Renal pelvis (tissue), 4 donors: Measurements from ENCODE around the gene MKI67. TPM values are rescaled to one million over a fixed set of nuclear protein-coding genes. Genes with fewer than 3 reads are reported as not detected.
A peak's percentile ranks its signal among the peaks of the same experiment; 100 is the strongest.
"Not testable (repeated sequence)": the region's sequence is repeated elsewhere in the genome, so short reads cannot be mapped to it uniquely, and the experiment has no call there.

Experiments used
- DNase-seq: peaks from one replicate; pipeline ENCODE4 v3.0.0-alpha.2; 2013
- polyA plus RNA-seq, 3 donors: library from polyadenylated mRNA; unstranded; fragments of 120-200 nt; gene quantifications; one replicate each; pipeline ENCODE4 v1.2.1, GENCODE V29; 2013; ENCODE audit not compliant: insufficient read length in 3 of 3

MKI67 gene
- polyA plus RNA-seq, 3 donors = 52.7 to 65.8 (median 60.7) TPM

DNA sequence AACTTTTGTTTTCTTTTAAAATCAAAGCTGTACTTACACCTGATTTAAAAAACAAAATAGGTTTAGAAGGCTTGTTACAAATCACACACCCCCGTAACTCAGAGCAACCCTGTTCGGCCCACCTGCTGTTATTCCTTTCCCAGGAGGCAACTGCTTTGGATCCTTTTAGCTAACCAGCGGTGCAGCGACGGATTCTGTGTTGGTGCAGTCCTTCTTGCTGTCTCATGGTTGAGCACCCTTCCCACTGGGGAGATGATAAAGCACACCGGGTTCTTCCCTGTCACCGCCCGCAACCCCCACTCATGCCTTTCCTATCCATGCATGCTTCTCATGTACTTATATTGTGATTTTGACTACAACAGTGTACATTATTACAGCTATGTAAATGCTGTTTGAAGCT is 24.8 kb upstream of the MKI67 start:
- peak; percentile 54 for DNase-seq

DNA sequence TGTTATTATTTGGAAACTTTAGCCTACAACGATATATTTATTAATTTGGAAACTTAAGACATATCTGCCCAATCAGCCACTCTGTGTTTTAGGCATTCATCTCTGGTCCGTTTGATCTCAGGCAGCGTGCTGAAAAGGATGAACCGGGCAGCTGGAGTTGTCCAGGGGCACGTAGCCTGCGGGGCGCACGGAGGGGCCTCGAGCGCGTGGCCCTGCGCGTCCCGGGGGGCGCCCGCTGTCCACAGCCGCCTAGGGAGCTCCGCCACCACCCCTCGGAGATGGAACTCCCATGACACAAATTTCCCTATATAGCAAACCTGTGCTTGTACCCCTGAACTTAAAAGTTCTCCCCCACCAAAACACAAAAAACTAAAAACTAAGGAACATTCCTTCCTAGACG is 24.3 kb upstream of the MKI67 start:
- no peak for DNase-seq

DNA sequence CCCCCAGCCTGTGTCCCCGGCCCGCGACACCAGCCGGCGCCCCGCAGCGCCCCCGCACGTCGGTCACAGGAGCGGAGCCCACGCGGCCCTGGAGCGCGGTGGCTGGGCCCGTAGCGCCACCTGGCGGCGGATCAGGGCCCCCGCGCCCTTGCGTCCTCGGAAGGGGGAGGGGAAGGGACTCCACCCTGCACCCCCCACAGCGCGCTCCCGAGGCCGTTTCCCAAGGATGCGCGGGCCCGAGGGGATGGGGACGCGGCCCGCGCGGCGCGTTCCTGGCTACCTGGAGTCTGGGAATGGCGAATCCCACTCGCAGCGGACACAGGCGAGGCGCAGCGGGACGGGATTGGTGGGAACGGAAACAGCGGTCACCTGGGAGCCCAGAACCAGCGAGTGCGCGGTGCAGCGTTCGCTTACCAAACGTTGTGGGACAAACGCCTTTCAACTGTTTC is 23.8 kb upstream of the MKI67 start:
- peak; percentile 72 for DNase-seq

- no peak for DNase-seq
Measured at GRCh38 chr10:128149267-128150014, 23.2 kb upstream of the MKI67 start.

GRCh38 chr10:128147669-128148068 is 21.4 kb upstream of the MKI67 start:
- no peak for DNase-seq

DNA sequence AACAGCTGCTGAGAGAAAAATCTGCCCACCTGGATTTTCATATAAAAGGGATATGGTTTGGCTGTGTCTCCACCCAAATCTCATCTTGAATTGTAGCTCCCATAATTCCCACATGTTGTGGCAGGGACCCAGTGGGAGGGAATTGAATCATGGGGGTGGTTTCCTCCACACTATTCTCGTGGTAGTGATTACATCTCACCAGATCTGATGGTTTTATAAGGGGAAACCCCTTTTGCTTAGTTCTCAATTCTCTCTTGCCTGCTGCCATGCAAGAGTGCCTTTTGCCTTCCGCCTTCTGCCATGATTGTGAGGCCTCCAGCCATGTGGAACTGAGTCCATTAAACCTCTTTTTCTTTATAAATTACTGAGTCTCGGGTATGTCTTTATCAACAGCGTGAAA is 20.8 kb upstream of the MKI67 start:
- DNase-seq = no peak

DNA sequence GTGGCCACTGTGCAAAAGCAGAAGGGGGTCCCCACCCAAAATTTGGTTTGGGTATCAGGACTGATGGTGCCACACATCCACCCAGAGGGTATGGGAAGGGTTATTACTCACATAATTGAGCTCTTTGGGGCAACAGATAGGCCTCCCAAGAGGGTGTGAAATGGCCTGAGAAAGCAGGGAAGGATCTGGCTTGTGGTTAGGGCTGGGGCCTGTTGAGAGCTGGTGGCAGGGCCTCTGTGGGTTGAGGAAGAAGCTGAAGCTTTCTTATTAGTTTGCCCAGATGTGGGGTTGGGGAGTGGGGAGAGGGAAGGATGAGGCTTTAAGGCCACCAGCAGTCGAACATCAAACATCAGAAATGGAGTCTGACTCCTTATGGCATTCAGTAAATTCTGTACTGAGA is 18.3 kb upstream of the MKI67 start:
- DNase-seq = no peak

GRCh38 chr10:128143531-128143930 is 17.3 kb upstream of the MKI67 start:
- DNase-seq = no peak

DNA sequence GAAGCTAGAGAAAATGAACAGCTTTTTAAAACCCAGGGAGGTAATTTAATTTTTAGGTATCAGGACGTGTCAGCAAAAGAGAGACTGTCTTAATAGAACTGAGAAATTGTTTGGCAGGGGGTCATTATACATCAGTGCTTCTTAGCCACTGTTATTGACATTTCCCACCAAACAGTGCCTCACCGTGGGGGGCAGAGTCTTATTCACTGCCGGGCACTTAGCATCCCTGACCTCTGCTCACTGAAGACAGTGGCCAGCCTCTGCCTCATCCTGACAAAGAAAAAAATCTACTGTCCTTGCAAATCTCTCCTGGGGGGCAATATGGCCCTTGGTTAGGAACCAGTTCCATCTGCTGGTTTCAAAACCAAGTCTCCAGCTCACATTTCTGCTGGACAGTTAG is 14.2 kb upstream of the MKI67 start:
- DNase-seq = no peak

DNA sequence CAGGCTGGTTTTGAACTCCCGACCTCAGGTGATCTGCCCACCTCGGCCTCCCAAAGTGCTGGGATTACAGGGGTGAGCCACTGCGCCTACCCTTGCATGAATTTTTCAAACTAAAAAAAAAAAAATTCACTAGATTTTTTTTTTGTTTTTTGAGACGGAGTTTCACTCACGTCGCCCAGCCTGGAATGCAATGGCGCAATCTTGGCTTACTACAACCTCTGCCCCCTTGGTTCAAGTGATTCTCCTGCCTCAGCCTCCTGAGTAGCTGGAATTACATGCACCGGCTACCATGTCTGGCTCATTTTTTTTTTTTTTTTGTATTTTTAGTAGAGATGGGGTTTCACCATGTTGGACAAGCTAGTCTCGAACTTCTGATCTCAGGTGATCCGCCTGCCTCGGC is 12.2 kb upstream of the MKI67 start:
- not testable (repeated sequence) for DNase-seq

DNA sequence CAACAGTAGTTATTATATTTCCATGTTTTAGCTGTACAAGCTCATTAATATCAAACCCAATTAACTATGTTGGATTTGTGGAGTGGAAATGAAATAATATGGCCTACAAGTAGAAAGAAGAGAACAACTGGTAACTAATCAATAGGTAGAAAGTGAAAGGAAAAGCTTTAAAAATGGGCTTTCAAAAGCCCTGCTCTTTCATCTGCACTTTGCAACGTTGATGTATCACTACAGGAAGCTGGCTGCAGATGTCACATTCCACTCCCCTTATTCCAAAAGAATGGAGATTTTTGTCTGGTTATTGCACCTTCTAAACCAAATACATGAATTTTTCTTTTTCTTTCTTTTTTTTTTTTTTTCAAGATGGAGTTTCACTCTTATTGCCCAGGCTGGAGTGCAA is 11.7 kb upstream of the MKI67 start:
- DNase-seq = no peak

- no peak for DNase-seq
Measured at GRCh38 chr10:128130051-128130450, 3.8 kb upstream of the MKI67 start.

DNA sequence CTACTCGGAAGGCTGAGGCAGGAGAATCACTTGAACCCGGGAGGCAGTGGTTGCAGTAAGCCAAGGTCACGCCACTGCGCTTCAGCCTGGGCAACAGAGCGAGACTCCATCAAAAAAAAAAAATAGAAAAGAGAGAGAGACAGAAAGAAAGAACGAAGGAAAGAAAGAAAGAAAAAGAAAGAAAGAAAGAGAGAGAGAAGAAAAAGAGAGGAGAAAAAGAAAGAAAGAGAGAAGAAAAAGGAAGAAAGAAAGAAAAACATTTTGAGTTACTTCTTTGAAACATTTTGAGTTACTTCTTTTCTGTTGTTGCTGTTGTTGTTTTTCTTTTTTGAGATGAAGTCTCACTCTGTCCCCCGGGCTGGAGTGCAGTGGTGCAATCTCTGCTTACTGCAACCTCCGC is 2.4 kb upstream of the MKI67 start:
- no peak for DNase-seq

DNA sequence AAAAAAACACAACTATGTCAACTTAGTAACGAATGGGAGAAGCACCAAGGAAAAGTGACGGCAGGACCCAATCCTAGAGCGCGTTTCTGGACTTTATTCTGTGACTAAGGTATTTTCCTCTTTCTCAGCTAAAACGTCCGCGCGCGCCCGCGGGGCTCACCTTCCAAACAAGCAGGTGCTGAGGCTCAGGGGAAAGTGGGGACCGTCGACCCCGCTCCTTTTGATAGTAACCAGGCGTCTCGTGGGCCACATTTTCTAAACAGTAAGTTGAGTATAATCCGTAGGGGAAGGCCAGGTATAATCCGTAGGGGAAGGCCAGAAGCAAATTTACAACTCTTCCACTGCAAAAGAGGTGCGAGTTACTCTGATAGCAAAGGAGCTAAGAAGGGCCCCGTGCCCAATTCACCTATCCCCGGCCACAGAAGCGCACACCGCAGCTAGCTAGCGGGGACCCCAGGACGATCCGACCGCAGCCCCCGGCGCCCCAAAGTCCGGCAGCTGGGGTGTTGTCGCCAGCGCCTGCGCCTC is 743 bp downstream of the MKI67 start:
- no peak for DNase-seq

DNA sequence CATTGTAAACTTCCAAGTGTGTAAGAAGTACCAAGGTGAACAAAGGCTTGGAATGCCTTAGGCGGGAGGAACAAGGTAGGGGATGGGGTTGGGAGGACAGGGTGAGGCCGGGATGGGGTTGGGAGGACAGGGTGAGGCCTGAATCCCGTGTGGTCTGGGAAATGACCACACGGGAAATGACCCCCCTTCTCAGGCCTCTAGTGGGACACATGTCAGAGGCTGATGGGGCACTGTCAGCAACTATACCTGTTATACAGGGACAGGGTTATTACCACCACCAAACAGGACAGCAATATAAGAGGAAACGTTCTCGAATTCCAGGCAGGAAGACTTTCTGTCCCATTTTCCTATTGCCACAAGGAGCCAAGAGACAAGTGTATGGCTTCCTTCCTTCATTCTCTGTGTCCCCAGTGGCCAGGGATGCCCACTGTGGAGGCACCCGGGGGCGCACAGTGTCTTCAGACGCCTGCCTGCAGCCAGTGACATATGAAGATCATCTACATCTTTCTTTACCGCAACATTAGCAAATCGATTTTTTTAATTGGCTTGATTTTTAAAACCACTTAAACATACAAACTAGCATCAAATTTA is 1.3 kb downstream of the MKI67 start:
- DNase-seq = no peak

DNA sequence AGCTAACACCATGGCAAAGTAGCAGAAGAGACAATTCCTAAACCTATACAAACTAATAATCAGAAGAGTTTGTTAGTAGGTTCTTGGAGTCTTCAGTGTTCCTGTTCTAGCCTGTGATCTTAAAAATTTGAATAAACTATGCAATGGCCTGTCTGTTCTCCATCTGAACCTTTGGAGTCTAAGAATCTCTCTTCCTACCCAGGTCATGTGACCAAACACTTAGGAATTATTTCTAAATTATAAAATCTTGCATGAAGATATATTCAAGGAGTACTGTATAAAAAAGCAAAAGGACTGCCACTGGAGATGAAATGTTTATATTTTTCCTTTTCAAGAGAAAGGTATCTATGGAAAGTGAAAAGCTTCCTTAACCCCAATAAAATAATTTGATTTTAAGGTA is 2.4 kb downstream of the MKI67 start:
- no peak for DNase-seq

DNA sequence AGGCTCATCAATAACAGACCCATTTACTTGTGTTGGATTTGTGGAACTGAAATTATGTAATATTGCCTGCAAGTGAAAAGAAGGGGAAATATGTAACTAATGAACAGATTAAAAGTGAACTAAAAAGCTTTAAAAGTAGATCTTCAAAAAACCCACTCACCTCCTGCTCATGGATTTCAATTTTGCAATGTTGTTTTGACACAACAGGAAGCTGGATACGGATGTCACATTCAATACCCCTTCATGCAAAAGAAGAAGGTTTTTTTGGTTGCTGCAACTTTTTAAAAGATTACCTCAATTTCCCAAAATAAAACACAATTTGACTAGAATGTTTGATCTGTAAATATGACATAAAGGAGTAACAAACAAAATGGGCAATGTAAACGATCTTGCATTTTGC is 3.3 kb downstream of the MKI67 start:
- no peak for DNase-seq

GRCh38 chr10:128121750-128122412 is 4.3 kb downstream of the MKI67 start:
- DNase-seq = no peak

GRCh38 chr10:128116851-128117615 is 9.2 kb downstream of the MKI67 start:
- no peak for DNase-seq

DNA sequence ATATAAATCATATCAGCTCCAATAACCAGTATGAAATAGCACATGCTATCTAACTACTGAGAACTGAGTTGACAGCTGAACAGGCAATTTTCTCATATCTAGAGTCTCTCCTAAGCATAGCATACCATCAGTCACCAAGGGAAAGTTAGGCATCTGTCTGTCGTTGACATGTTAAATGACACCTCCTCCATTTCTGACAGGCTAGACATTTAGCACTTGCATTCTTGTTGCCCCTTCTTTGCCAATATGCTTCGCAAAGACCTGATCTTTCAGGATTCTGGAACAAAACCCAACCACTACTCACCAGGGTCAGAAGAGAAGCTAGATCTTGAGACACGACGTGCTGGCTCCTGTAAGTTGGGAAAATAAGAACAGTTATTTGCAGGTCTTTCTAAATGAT is 10.0 kb downstream of the MKI67 start:
- no peak for DNase-seq

- no peak for DNase-seq
Measured at GRCh38 chr10:128115356-128115755, 10.9 kb downstream of the MKI67 start.

DNA sequence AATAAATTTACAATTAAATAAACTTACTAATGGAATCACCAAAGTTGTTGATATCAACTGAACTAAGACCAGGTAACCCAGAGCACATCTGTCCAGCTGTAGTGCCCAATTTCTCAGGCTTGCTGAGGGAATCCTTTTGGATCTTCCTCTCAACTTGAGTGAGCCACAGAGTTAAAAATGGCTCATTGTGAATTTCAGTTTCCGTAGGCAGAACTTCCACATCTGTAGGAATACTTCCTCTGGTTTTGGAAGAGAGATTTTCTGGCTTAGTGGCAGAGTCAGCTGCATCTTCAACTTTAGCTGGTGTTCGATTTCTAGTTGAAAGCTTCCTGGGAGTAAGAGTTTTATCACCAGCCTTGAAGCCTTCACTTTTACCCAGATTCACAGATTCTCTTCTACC is 11.3 kb downstream of the MKI67 start:
- DNase-seq = no peak
